ENCODE results near the gene NDC80. TPM values are rescaled to one million over a fixed set of nuclear protein-coding genes. Genes with fewer than 3 reads are reported as not detected.

The NDC80 gene
- total RNA-seq, 1 donor from 2014 or later = 98.1 TPM

DNA sequence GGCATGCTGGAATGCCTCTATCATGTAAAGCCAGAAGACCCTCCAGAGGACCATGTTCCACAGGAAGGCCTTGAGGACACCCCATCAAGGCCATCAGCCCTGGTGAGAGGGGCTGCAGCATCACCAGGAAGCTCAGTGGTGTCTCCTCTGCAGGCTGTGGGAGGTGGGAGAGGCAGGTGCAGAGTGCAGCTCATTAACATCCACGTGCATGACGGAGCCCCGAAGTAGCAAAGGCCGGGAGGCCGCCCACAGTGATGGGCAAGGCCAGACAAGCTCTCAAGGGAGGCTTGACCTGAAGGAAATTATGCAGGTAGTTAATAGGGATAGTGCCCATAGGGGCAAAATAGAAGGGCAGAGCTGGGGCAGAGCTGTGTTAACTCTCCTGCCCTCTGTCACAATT, 53.9 kb downstream of the NDC80 start:
- no peaks in the 10 kb centered on the region for H3K36me3 Mint-ChIP-seq
- Histone ChIP-seq H3K4me2 (no peak overlapping the region), H3F3A (ENCODE audit: low read depth) (no peaks in the 10 kb centered on the region), H3K4me1 (no peaks in the 10 kb centered on the region), H3K36me3 (no peaks in the 10 kb centered on the region), H3K9ac (no peak overlapping the region), H3K27me3 (no peaks in the 10 kb centered on the region), H2AFZ (replicated peaks) (no peak overlapping the region), H3K4me3 (no peak overlapping the region), H3K79me2 (ENCODE audit: low read depth) (no peaks in the 10 kb centered on the region), H3K27ac (no peak overlapping the region), H4K20me1 (ENCODE audit: low read depth) (no peaks in the 10 kb centered on the region), H3K9me3 (ENCODE audit: low read depth) (no peaks in the 10 kb centered on the region)
- TF ChIP-seq EZH2 (IDR thresholded peaks at IDR 0.05) (no peak), EZH2phosphoT487 (IDR thresholded peaks at IDR 0.05) (no peak)
- TF ChIP-seq, protein P1, sequence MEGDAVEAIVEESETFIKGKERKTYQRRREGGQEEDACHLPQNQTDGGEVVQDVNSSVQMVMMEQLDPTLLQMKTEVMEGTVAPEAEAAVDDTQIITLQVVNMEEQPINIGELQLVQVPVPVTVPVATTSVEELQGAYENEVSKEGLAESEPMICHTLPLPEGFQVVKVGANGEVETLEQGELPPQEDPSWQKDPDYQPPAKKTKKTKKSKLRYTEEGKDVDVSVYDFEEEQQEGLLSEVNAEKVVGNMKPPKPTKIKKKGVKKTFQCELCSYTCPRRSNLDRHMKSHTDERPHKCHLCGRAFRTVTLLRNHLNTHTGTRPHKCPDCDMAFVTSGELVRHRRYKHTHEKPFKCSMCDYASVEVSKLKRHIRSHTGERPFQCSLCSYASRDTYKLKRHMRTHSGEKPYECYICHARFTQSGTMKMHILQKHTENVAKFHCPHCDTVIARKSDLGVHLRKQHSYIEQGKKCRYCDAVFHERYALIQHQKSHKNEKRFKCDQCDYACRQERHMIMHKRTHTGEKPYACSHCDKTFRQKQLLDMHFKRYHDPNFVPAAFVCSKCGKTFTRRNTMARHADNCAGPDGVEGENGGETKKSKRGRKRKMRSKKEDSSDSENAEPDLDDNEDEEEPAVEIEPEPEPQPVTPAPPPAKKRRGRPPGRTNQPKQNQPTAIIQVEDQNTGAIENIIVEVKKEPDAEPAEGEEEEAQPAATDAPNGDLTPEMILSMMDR (IDR thresholded peaks at IDR 0.05) = no peak
- H3K4me1 Mint-ChIP-seq = no peaks in the 10 kb centered on the region
- H3K4me3 Mint-ChIP-seq = no peak overlapping the region
- DNase-seq (ENCODE audit: low spot score) = no peak
- no peak overlapping the region for H3K27ac Mint-ChIP-seq
- no peaks in the 10 kb centered on the region for H3K9me3 Mint-ChIP-seq
- H3K27me3 Mint-ChIP-seq (ENCODE audit: insufficient read depth, low read depth) = peaks cover 2% of the 10 kb centered on the region

DNA sequence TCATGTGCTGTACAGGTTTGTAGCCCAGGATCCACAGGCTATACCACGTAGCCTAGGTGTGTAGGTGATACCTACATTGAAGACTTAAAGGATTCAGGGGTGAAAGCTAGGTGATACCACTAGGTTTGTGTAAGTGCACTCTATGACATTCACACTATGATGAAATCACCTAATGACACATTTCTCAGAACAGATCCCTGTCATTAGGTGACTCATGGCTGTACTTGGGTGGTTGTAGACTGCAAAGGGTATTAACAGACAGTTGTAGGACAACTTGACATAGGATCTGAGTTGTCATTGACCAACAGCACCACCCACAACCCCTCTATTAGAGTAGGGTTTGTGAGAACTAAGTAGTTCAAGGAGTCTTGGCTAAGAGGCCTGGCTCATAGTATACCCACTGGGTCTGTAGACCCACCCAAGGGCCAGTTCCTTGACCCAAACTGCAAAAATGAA, 56.5 kb downstream of the NDC80 start:
- H3K27ac Mint-ChIP-seq = no peak overlapping the region
- no peak overlapping the region for H3K27ac ChIP-seq
- DNase-seq (ENCODE audit: low spot score) = no peak
- no peaks in the 10 kb centered on the region for H3K27me3 ChIP-seq
- H2AFZ ChIP-seq (replicated peaks) = no peak overlapping the region
- no peaks in the 10 kb centered on the region for H3K4me1 ChIP-seq
- no peak overlapping the region for H3K4me3 Mint-ChIP-seq
- no peak overlapping the region for H3K4me3 ChIP-seq
- H3K9me3 Mint-ChIP-seq = peaks cover 8% of the 10 kb centered on the region
- no peaks in the 10 kb centered on the region for H3F3A ChIP-seq (ENCODE audit: low read depth)
- no peaks in the 10 kb centered on the region for H3K9me3 ChIP-seq (ENCODE audit: low read depth)
- no peaks in the 10 kb centered on the region for H3K36me3 Mint-ChIP-seq
- no peak overlapping the region for H3K9ac ChIP-seq
- H3K79me2 ChIP-seq (ENCODE audit: low read depth) = no peaks in the 10 kb centered on the region
- TF ChIP-seq EZH2phosphoT487 (IDR thresholded peaks at IDR 0.05) = no peak
- TF ChIP-seq, protein P1 (IDR thresholded peaks at IDR 0.05) = no peak
- no peak for TF ChIP-seq EZH2 (IDR thresholded peaks at IDR 0.05)
- H3K27me3 Mint-ChIP-seq (ENCODE audit: insufficient read depth, low read depth) = peaks cover 2% of the 10 kb centered on the region
- no peaks in the 10 kb centered on the region for H3K36me3 ChIP-seq
- no peaks in the 10 kb centered on the region for H4K20me1 ChIP-seq (ENCODE audit: low read depth)
- H3K4me1 Mint-ChIP-seq = no peaks in the 10 kb centered on the region
- H3K4me2 ChIP-seq = no peak overlapping the region

DNA sequence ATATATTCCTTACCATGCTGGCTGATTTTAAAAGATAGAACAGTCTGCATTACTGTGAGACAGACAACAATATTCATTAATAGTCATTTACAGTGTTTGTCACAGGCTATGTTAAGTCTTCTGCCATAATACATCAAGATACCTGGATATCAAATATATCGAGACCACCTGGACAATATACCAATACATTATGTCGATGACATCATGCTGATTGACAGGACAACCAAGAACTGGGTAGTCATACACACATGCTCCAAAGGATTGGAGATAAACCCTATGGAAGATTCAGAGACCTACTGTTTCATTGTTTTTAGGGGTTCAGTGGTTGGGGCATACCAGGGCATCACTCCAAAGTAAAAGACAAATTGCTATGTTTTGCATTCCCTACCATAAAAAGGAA, 57.6 kb downstream of the NDC80 start:
- DNase-seq (ENCODE audit: low spot score) = no peak
- no peak for TF ChIP-seq EZH2 (IDR thresholded peaks at IDR 0.05)
- TF ChIP-seq, protein P1 (IDR thresholded peaks at IDR 0.05) = no peak
- TF ChIP-seq EZH2phosphoT487 (IDR thresholded peaks at IDR 0.05) = no peak
- Histone ChIP-seq H3K9me3 (ENCODE audit: low read depth) (no peaks in the 10 kb centered on the region), H2AFZ (replicated peaks) (no peak overlapping the region), H3K4me2 (no peak overlapping the region), H3K36me3 (no peaks in the 10 kb centered on the region), H3K79me2 (ENCODE audit: low read depth) (no peaks in the 10 kb centered on the region), H3K4me3 (no peak overlapping the region), H3K27ac (no peak overlapping the region), H3F3A (ENCODE audit: low read depth) (no peaks in the 10 kb centered on the region), H3K9ac (no peak overlapping the region), H3K27me3 (no peaks in the 10 kb centered on the region), H3K4me1 (no peaks in the 10 kb centered on the region), H4K20me1 (ENCODE audit: low read depth) (no peaks in the 10 kb centered on the region)
- Mint-ChIP-seq H3K27me3 (ENCODE audit: insufficient read depth, low read depth) (peaks cover 2% of the 10 kb centered on the region), H3K36me3 (no peaks in the 10 kb centered on the region), H3K9me3 (peaks cover 11% of the 10 kb centered on the region), H3K27ac (no peak overlapping the region), H3K4me3 (no peak overlapping the region), H3K4me1 (no peaks in the 10 kb centered on the region)

Data from neural progenitor cell (in vitro differentiated cells).